ENCODE results near the gene FAM204A. TPM values are rescaled to one million over a fixed set of nuclear protein-coding genes. Genes with fewer than 3 reads are reported as not detected.

Gene FAM204A
- total RNA-seq, 4 donors from 2014 or later = 6.8 to 99.0 (median 51.3) TPM

DNA sequence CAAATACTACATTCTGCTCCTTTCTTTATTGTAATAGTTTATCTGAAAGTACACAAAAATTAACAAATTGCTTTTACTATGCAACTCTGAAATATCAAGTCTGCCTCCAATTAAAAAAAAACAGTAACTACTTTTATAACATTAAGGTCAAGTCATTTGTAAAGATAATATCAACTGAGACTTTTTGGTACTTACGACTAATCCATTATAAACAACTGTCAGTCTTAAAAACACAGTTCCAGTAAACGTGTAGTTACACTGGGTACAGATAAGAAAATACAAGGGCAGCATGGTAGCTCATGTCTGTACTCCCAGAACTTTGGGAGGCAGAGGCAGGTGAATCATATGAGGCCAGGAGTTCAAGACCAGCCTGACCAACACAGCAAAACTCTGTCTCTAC lies 32.2 kb downstream of the FAM204A start:
- intact Hi-C loops (cut with DNase I; ENCODE audit: low total_unique reads) = no loop called here
- no peak for DNase-seq

DNA sequence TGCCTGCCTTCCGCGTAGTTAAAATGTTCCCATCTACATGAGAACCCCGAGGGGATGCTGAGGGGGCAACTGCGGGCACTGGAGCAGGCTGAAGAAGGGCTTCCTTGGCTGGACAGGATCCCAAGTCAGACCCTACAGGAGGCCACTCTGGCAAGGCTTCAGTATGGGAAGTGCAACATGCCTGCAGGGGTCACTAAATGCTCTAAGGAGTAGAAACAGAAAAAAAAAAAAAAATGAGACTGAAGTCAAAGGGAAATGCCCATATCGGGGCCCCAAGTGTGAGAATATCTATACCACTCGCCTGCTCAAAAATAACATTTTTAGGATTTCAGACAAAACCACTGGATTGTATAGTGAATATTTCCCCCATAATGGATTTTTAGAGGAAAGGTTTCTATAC lies 33.5 kb downstream of the FAM204A start:
- no peaks in the 10 kb centered on the region for H3K36me3 ChIP-seq
- TF ChIP-seq POLR2A (IDR thresholded peaks at IDR 0.05) = no peak
- TF ChIP-seq, protein P1, sequence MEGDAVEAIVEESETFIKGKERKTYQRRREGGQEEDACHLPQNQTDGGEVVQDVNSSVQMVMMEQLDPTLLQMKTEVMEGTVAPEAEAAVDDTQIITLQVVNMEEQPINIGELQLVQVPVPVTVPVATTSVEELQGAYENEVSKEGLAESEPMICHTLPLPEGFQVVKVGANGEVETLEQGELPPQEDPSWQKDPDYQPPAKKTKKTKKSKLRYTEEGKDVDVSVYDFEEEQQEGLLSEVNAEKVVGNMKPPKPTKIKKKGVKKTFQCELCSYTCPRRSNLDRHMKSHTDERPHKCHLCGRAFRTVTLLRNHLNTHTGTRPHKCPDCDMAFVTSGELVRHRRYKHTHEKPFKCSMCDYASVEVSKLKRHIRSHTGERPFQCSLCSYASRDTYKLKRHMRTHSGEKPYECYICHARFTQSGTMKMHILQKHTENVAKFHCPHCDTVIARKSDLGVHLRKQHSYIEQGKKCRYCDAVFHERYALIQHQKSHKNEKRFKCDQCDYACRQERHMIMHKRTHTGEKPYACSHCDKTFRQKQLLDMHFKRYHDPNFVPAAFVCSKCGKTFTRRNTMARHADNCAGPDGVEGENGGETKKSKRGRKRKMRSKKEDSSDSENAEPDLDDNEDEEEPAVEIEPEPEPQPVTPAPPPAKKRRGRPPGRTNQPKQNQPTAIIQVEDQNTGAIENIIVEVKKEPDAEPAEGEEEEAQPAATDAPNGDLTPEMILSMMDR (IDR thresholded peaks at IDR 0.05) = no peak
- H3K4me3 ChIP-seq = no peak overlapping the region
- no peak for DNase-seq
- intact Hi-C loops (cut with DNase I; ENCODE audit: low total_unique reads) = no loop called here
- peak overlapping the region; percentile 70 to 75 for H3K27ac ChIP-seq
- H3K27me3 ChIP-seq = no peaks in the 10 kb centered on the region
- H3K9me3 ChIP-seq = no peaks in the 10 kb centered on the region
- H3K4me1 ChIP-seq = peaks cover 7 to 8% of the 10 kb centered on the region in 2 donors

More for the DNA sequence above, 32.2 kb downstream of the FAM204A start:
- no peak for TF ChIP-seq POLR2A (IDR thresholded peaks at IDR 0.05)
- TF ChIP-seq, protein P1 (IDR thresholded peaks at IDR 0.05) = no peak
- no peak overlapping the region for H3K4me3 ChIP-seq
- peaks cover 7 to 8% of the 10 kb centered on the region in 2 donors for H3K4me1 ChIP-seq
- peak overlapping the region; percentile 9 to 75 for H3K27ac ChIP-seq
- H3K9me3 ChIP-seq = no peaks in the 10 kb centered on the region
- H3K36me3 ChIP-seq = no peaks in the 10 kb centered on the region
- H3K27me3 ChIP-seq = no peaks in the 10 kb centered on the region

DNA sequence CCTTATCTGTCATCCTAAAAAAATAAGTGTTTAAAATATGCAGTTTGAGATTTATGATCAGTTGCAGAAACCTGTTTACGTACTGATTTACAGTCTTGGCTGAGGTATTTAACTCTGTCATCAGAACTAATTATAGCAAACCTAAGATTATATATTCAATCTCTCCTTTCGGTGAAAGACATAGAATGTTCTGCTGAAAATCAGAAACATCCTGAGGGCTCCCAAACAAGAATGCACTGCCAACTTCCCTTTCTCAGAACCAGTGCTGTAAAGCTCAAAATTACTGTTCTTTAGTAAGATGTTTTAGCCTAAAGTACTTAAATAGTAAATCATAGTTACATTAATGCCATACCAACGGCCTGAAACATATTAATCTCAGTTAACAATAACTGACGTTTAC lies 34.3 kb downstream of the FAM204A start:
- peaks cover 7 to 8% of the 10 kb centered on the region in 2 donors for H3K4me1 ChIP-seq
- H3K36me3 ChIP-seq = no peaks in the 10 kb centered on the region
- H3K27ac ChIP-seq = peak overlapping the region; percentile 70 to 75

DNA sequence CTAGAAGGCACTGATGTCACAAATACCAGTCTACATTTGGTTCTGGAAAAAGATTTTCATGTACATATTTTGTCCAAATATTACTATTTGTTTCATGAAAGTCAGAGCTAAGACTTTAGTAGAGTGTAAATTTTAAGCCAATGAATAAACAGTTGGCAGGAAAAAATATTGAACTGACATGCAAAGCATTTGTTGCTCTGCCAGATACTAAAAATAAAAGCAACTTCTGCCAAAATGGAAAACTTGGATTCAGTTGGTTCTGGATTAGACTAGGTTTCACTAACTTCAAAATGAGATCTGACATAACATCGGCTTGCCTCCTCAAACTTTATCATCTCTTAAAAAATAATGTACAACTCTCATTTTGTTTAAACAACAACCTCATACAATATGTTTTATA lies 34.9 kb downstream of the FAM204A start:
- Histone ChIP-seq H3K9me3 (no peaks in the 10 kb centered on the region), H3K36me3 (no peaks in the 10 kb centered on the region), H3K4me3 (no peak overlapping the region), H3K27ac (peak overlapping the region; percentile 70 to 75), H3K4me1 (peaks cover 7 to 8% of the 10 kb centered on the region in 2 donors), H3K27me3 (no peaks in the 10 kb centered on the region)
- TF ChIP-seq POLR2A (IDR thresholded peaks at IDR 0.05) = no peak
- TF ChIP-seq, protein P1 (IDR thresholded peaks at IDR 0.05) = no peak
- no peak for DNase-seq
- intact Hi-C loops (cut with DNase I; ENCODE audit: low total_unique reads) = no loop called here

More for the DNA sequence above, 34.3 kb downstream of the FAM204A start:
- TF ChIP-seq, protein P1 (IDR thresholded peaks at IDR 0.05) = no peak
- no peak for TF ChIP-seq POLR2A (IDR thresholded peaks at IDR 0.05)
- Histone ChIP-seq H3K9me3 (no peaks in the 10 kb centered on the region), H3K4me3 (no peak overlapping the region), H3K27me3 (no peaks in the 10 kb centered on the region)
- intact Hi-C loops (cut with DNase I; ENCODE audit: low total_unique reads) = no loop called here
- no peak for DNase-seq

DNA sequence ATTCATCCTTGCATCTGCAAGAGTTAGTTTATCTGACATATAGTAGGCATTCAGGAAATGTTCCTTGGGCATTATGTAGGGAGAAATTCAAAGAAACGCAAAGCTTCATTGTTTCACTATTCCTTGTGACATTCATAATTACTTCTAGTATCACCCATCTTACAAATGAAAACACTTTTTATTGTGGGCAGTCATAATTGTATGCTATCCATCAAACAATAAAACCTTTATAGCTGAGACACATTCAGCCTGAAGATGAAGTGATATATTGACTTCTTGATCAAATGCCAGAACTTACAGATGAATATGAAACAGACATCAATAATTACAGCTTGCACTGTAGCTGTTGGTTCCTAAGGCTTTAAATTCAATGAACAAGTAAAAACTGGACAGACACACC lies 36.4 kb downstream of the FAM204A start:
- intact Hi-C loops (cut with DNase I; ENCODE audit: low total_unique reads) = no loop called here
- no peaks in the 10 kb centered on the region for H3K9me3 ChIP-seq
- no peak for DNase-seq
- H3K27me3 ChIP-seq = no peaks in the 10 kb centered on the region
- H3K36me3 ChIP-seq = no peaks in the 10 kb centered on the region
- peaks cover 0 to 7% of the 10 kb centered on the region in 2 donors for H3K4me1 ChIP-seq
- TF ChIP-seq, protein P1 (IDR thresholded peaks at IDR 0.05) = no peak
- no peak for TF ChIP-seq POLR2A (IDR thresholded peaks at IDR 0.05)
- H3K4me3 ChIP-seq = no peak overlapping the region
- peak overlapping the region; percentile 35 to 75 for H3K27ac ChIP-seq

All from uterus (tissue), 4 donors.